PC-9 (cell line): ENCODE results near the gene SYNE1. TPM values are rescaled to one million over a fixed set of nuclear protein-coding genes. Genes with fewer than 3 reads are reported as not detected.

ENCODE experiments used
- BruUV-seq: library from RNA; stranded (reverse); fragments of 400-500 nt; replicated peaks from 2 replicates; lab custom pipeline; 2021; lab: Mats Ljungman, UMichigan
- CTCF ChIA-PET: fragments of 300-600 bp; sonication (Branson Sonifier 250); formaldehyde crosslinking; loops from one replicate; lab custom pipeline; 2022; ENCODE audit warnings: antibody characterized with exemption; lab: Charles Lee
- POLR2A ChIA-PET: fragments of 300-600 bp; sonication (Branson Sonifier 250); formaldehyde crosslinking; loops from one replicate; lab custom pipeline; 2022; ENCODE audit warnings: antibody characterized with exemption; ENCODE audit not compliant: unreplicated experiment; lab: Charles Lee
- DNase-seq, 2 experiments: peaks; one replicate each; pipeline versions ENCODE4 v3.0.0 to v3.0.0-alpha.2; 2015 to 2022; ENCODE audit warnings: mixed read lengths in 1 of 2
- H2AFZ ChIP-seq: fragments of 200-600 bp; sonication (generic); 2 replicates; pipeline ENCODE4 v1.8.1; 2017; ENCODE audit warnings: antibody characterized with exemption
- H3F3A ChIP-seq: fragments of 200-600 bp; sonication (generic); 2 replicates; pipeline ENCODE4 v1.8.1; 2017; ENCODE audit warnings: antibody characterized with exemption, mild to moderate bottlenecking, low read depth; ENCODE audit not compliant: insufficient read depth
- H3K27ac ChIP-seq: fragments of 200-600 bp; sonication (generic); 2 replicates; pipeline ENCODE4 v1.6.1; 2016; ENCODE audit warnings: mixed run types
- H3K27me3 ChIP-seq: fragments of 200-600 bp; sonication (generic); 2 replicates; pipeline ENCODE4 v1.6.1; 2016; ENCODE audit warnings: low read depth, mixed run types; ENCODE audit not compliant: insufficient read depth
- H3K36me3 ChIP-seq: fragments of 200-600 bp; sonication (generic); 2 replicates; pipeline ENCODE4 v1.6.1; 2016; ENCODE audit warnings: low read depth, mixed run types
- H3K4me1 ChIP-seq: fragments of 200-600 bp; sonication (generic); replicated peaks from 2 replicates; pipeline ENCODE4 v1.6.1; 2016; ENCODE audit warnings: mixed run types; ENCODE audit not compliant: insufficient read depth
- H3K4me2 ChIP-seq: fragments of 200-600 bp; sonication (generic); 2 replicates; pipeline ENCODE4 v1.6.1; 2017; ENCODE audit warnings: mixed run types
- H3K4me3 ChIP-seq: fragments of 200-600 bp; sonication (generic); 2 replicates; pipeline ENCODE4 v1.6.1; 2016; ENCODE audit warnings: mixed run types
- H3K79me2 ChIP-seq: fragments of 200-600 bp; sonication (generic); 2 replicates; pipeline ENCODE4 v1.6.1; 2017; ENCODE audit warnings: low read depth, mixed run types
- H3K9me2 ChIP-seq: fragments of 200-600 bp; sonication (generic); 2 replicates; pipeline ENCODE4 v1.8.1; 2017; ENCODE audit warnings: mild to moderate bottlenecking; ENCODE audit not compliant: insufficient read depth
- H3K9me3 ChIP-seq: fragments of 200-600 bp; sonication (generic); 2 replicates; pipeline ENCODE4 v1.8.1; 2016; ENCODE audit warnings: low read depth; ENCODE audit not compliant: insufficient read depth
- H4K20me1 ChIP-seq: fragments of 200-600 bp; sonication (generic); 2 replicates; pipeline ENCODE4 v1.8.1; 2017; ENCODE audit not compliant: insufficient read depth
- CTCF ChIP-seq: fragments of 200-600 bp; sonication (generic); conservative IDR thresholded peaks from 2 replicates; pipeline ENCODE4 v1.6.1; 2017; ENCODE audit warnings: mixed run types, antibody characterized with exemption, mild to moderate bottlenecking, moderate library complexity
- EZH2 ChIP-seq: fragments of 200-600 bp; sonication (generic); IDR thresholded peaks from 2 replicates; pipeline ENCODE4 v1.8.0; 2017; ENCODE audit warnings: antibody characterized with exemption, low read depth
- intact Hi-C: fragments of 100-400 bp; cut with micrococcal nuclease; formaldehyde crosslinking; loops from one replicate; pipeline ENCODE4 v1.10.0; 2022; ENCODE audit not compliant: unreplicated experiment
- total RNA-seq: library from RNA; stranded (reverse); gene quantifications from 2 replicates; pipeline ENCODE4 v1.2.3, GENCODE V29; 2021

The SYNE1 gene
- total RNA-seq, 1 experiment from 2014 or later: 13.4 TPM

DNA sequence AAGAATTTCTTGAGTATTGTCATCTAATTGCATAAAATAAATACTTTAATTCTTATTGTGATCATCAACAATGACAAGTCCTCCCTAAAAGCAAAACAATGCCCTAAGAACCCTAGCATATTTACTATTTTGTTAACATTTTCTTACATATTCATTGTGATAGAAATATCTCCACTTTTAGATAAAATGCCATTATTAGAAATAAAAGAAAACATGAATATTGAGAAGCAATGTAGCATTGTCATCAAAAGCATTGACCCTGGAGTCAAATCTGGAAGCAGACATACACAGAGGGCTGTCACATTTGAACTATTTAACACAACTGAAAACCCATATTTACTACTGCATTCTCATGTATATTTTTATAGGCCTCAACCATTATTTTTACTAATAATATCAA lies 257.7 kb downstream of the SYNE1 start:
- Histone ChIP-seq H3K9me3 (no peaks in the 10 kb centered on the region), H3K4me2 (no peak overlapping the region), H3K4me3 (no peak overlapping the region), H2AFZ (no peak overlapping the region), H3K9me2 (no peaks in the 10 kb centered on the region), H3K79me2 (no peaks in the 10 kb centered on the region), H3K27me3 (no peaks in the 10 kb centered on the region), H3K36me3 (no peaks in the 10 kb centered on the region), H3K27ac (no peak overlapping the region), H3K4me1 (no peaks in the 10 kb centered on the region; the same call in 1 of the 2 replicates), H4K20me1 (no peaks in the 10 kb centered on the region), H3F3A (no peaks in the 10 kb centered on the region)
- BruUV-seq: no TSS peak
- no peak for TF ChIP-seq EZH2
- no peak for TF ChIP-seq CTCF
- intact Hi-C loops: no loop called here
- POLR2A ChIA-PET: no interaction called here
- DNase-seq: no peak
- CTCF ChIA-PET: no interaction called here

DNA sequence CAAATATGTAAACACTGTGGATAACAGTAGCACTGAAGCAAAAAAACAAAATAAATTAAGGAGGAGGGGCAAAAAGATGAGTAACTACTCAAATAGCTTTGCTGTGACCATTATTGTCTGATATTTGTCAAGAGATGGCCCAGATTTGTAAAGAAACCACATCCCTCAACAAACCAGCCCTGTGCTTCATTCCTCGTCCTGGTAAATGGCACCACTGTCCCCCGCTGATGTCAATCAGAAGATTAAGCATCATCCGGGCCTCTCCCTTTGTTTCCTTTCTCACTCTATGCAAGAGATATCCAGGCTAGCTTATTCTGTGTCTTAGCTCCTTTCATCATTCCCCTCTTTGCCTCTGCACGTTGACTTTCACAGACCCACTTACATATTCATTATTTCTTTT lies 259.0 kb downstream of the SYNE1 start:
- BruUV-seq: no TSS peak
- Histone ChIP-seq H4K20me1 (no peaks in the 10 kb centered on the region), H3K4me2 (no peak overlapping the region), H3K9me3 (no peaks in the 10 kb centered on the region), H3F3A (no peaks in the 10 kb centered on the region), H3K27ac (no peak overlapping the region), H3K36me3 (no peaks in the 10 kb centered on the region), H3K27me3 (no peaks in the 10 kb centered on the region), H3K4me3 (no peak overlapping the region), H3K79me2 (no peaks in the 10 kb centered on the region), H3K9me2 (no peaks in the 10 kb centered on the region), H2AFZ (no peak overlapping the region; the same call in 1 of the 2 replicates), H3K4me1 (no peaks in the 10 kb centered on the region; the same call in 1 of the 2 replicates)
- ChIA-PET CTCF (no interaction called here), POLR2A (no interaction called here)
- no peak for DNase-seq
- TF ChIP-seq EZH2: no peak
- no peak for TF ChIP-seq CTCF
- intact Hi-C loops: no loop called here

- H3K4me1 ChIP-seq: no peaks in the 10 kb centered on the region; the same call in 1 of the 2 replicates
- no peak overlapping the region for H3K27ac ChIP-seq
- H3K27me3 ChIP-seq: no peaks in the 10 kb centered on the region
- intact Hi-C loops: no loop called here
- POLR2A ChIA-PET: no interaction called here
- H2AFZ ChIP-seq: no peak overlapping the region
- H3K4me2 ChIP-seq: no peak overlapping the region
- no TSS peak for BruUV-seq
- no peak for TF ChIP-seq CTCF
- no peak for TF ChIP-seq EZH2
- no peaks in the 10 kb centered on the region for H3K79me2 ChIP-seq
- no peaks in the 10 kb centered on the region for H3K36me3 ChIP-seq
- CTCF ChIA-PET: no interaction called here
- no peaks in the 10 kb centered on the region for H3K9me3 ChIP-seq
- DNase-seq: no peak
- H3K4me3 ChIP-seq: no peak overlapping the region
- no peaks in the 10 kb centered on the region for H3K9me2 ChIP-seq
- no peaks in the 10 kb centered on the region for H4K20me1 ChIP-seq
- no peaks in the 10 kb centered on the region for H3F3A ChIP-seq
Measured at GRCh38 chr6:152375197-152375596, 262.0 kb downstream of the SYNE1 start.
